K562 (cell line): ENCODE measurements around the gene GPER1. TPM values are rescaled to one million over a fixed set of nuclear protein-coding genes. Genes with fewer than 3 reads are reported as not detected.

Source experiments
- ATAC-seq: fragments of 200-7000 bp; cut with Tn5 transposase; 3 replicates; pipeline ENCODE4 v1.9.1; 2020; ENCODE audit warnings: moderate library complexity
- BruUV-seq: library from RNA; stranded (reverse); fragments of 400-500 nt; replicated peaks from 2 replicates; lab custom pipeline; 2021; lab: Mats Ljungman, UMichigan
- CTCF ChIA-PET: fragments of 300-600 bp; formaldehyde crosslinking; extraction: SDS; loops from one replicate; lab custom pipeline; 2021; ENCODE audit warnings: low intra/inter-chr PET ratio; lab: Yijun Ruan, JAX
- POLR2A ChIA-PET: fragments of 300-600, 350-650 bp; sonication (Branson Sonifier 250); formaldehyde crosslinking; extraction: SDS; loops from one replicate; lab custom pipeline; 2021; ENCODE audit warnings: antibody characterized with exemption, inconsistent platforms; lab: Yijun Ruan, JAX
- DNase-seq, 4 experiments: peaks; one replicate each; pipeline versions ENCODE4 v3.0.0 to v3.0.0-alpha.2; 2011 to 2018; ENCODE audit warnings: low spot score in 3 of 4, mixed read lengths in 3 of 4; ENCODE audit errors: extremely low read depth in 1 of 4
- FAIRE-seq: peaks from 2 replicates; lab custom pipeline; 2011; peaks lifted over from hg19 to GRCh38; lab: Jason Lieb, UNC
- H2AFZ ChIP-seq: 2 replicates; pipeline ENCODE4 v1.6.0; 2011; ENCODE audit warnings: low read depth, low read length, control low read depth, inconsistent platforms
- H3K27ac ChIP-seq: fragments of 200-600 bp; 3 replicates; pipeline ENCODE4 v1.8.0; 2011; ENCODE audit warnings: low read depth, mild to moderate bottlenecking, control low read depth, inconsistent platforms, low read length, moderate library complexity, mixed read lengths; ENCODE audit errors: extremely low read depth
- H3K27me3 ChIP-seq, 2 experiments: fragments of 300-600 bp in 1 of 2; 2 replicates in 1 of 2; 3 replicates in 1 of 2; pipeline versions ENCODE4 v1.6.0 to v1.8.0; 2011; ENCODE audit warnings: inconsistent platforms in 2 of 2, low read length in 2 of 2, mild to moderate bottlenecking in 1 of 2, mixed read lengths in 1 of 2, moderate library complexity in 1 of 2; ENCODE audit not compliant: control insufficient read depth in 2 of 2, insufficient read depth in 2 of 2
- H3K36me3 ChIP-seq: fragments of 300-600 bp; 3 replicates; pipeline ENCODE4 v1.8.0; 2011; ENCODE audit warnings: mild to moderate bottlenecking, low read length, inconsistent platforms; ENCODE audit not compliant: control insufficient read depth, insufficient read depth
- H3K4me1 ChIP-seq, 2 experiments: fragments of 200-600 bp in 1 of 2; replicated peaks in 1 of 2; 2 replicates in 1 of 2; 3 replicates in 1 of 2; pipeline versions ENCODE4 v1.5.1 to v1.8.0; 2011; ENCODE audit warnings: inconsistent platforms in 2 of 2, low read length in 2 of 2, mild to moderate bottlenecking in 1 of 2, mixed read lengths in 1 of 2, moderate library complexity in 1 of 2; ENCODE audit not compliant: control insufficient read depth in 2 of 2, insufficient read depth in 2 of 2
- H3K4me2 ChIP-seq: 2 replicates; pipeline ENCODE4 v1.6.1; 2011; ENCODE audit warnings: low read length, control low read depth, inconsistent platforms, mixed read lengths; ENCODE audit not compliant: insufficient read depth
- H3K4me3 ChIP-seq: fragments of 200-600 bp; sonication (generic), shearing (Covaris generic); 2 replicates; pipeline ENCODE4 v1.5.1; 2016; ENCODE audit warnings: control low read depth, inconsistent platforms
- H3K79me2 ChIP-seq: fragments of 200-600 bp; 3 replicates; pipeline ENCODE4 v1.8.0; 2011; ENCODE audit warnings: low read length, inconsistent platforms; ENCODE audit not compliant: control insufficient read depth, insufficient read depth
- H3K9ac ChIP-seq, 2 experiments: 2 replicates each; pipeline versions ENCODE4 v1.6.0 to v1.6.1; 2011; ENCODE audit warnings: low read depth in 2 of 2, low read length in 2 of 2, control low read depth in 1 of 2, inconsistent platforms in 1 of 2, mild to moderate bottlenecking in 1 of 2, mixed read lengths in 1 of 2; ENCODE audit not compliant: insufficient read depth in 1 of 2
- H3K9me1 ChIP-seq: one replicate; pipeline ENCODE4 v1.6.0; 2011; ENCODE audit warnings: inconsistent platforms, mild to moderate bottlenecking, low read length, moderate library complexity; ENCODE audit not compliant: control insufficient read depth, insufficient read depth
- H3K9me3 ChIP-seq: replicated peaks from 2 replicates; pipeline ENCODE4 v1.5.1; 2011; ENCODE audit warnings: low read depth, low read length, inconsistent platforms; ENCODE audit not compliant: control insufficient read depth, insufficient read depth
- H4K20me1 ChIP-seq: replicated peaks from 2 replicates; pipeline ENCODE4 v1.6.1; 2011; ENCODE audit warnings: low read length, inconsistent platforms, mixed read lengths; ENCODE audit not compliant: control insufficient read depth, insufficient read depth
- CAMTA2 ChIP-seq: fragments of 250-450 bp; sonication (Bioruptor Pico); conservative IDR thresholded peaks from 2 replicates; pipeline ENCODE4 v1.5.1; 2022
- COPS2 ChIP-seq: fragments of 450-650 bp; conservative IDR thresholded peaks from 2 replicates; pipeline ENCODE4 v1.6.1; 2016; ENCODE audit warnings: mild to moderate bottlenecking, moderate library complexity
- TFE3 ChIP-seq: fragments of 450-650 bp; formaldehyde crosslinking; IDR thresholded peaks from 2 replicates; pipeline ENCODE4 v1.4.0; 2020; ENCODE audit warnings: mild to moderate bottlenecking, mixed read lengths
- WGBS: fragments of 100-300 bp; shearing (Covaris generic); methylation state at CpG from one replicate; pipeline ENCODE4 v1.1.6; 2016; ENCODE audit warnings: low coverage, mixed read lengths; ENCODE audit not compliant: insufficient coverage; ENCODE audit errors: missing lambda C conversion rate; 5-methylcytosine and 5-hydroxymethylcytosine counted together
- in situ Hi-C: fragments of 300-500 bp; cut with MboI; formaldehyde crosslinking; loops from 4 replicates; pipeline ENCODE4 v1.15.0; 2018; ENCODE audit warnings: inconsistent platforms, mixed read lengths
- intact Hi-C: fragments of 100-400 bp; cut with micrococcal nuclease; formaldehyde crosslinking; loops from 2 replicates; pipeline ENCODE4 v1.14.2; 2022
- polyA plus RNA-seq, 8 experiments: library from polyadenylated mRNA; depleted of rRNA in 4 of 8; stranded (reverse) in 5 of 8; unstranded in 3 of 8; fragments of >200 nt; fragmentation: Nextera tagmentation in 2 of 8; fragmentation: Illumina TruSeq in 1 of 8; extraction: Ambion mirVana in 2 of 8; extraction: Trizol in 1 of 8; gene quantifications; 2 replicates each; pipeline versions ENCODE4 v1.2.1 to v1.2.3, GENCODE V29; 2011 to 2014; ENCODE audit warnings: inconsistent platforms in 1 of 8, missing spikeins in 1 of 8
- total RNA-seq, 7 experiments: library from RNA; depleted of rRNA in 6 of 7; stranded (reverse); fragments of >200 nt in 6 of 7; fragmentation: Illumina TruSeq in 2 of 7; extraction: Trizol in 2 of 7; gene quantifications; 2 replicates each; pipeline versions ENCODE4 v1.2.1 to v1.2.3, GENCODE V29; 2011 to 2021; ENCODE audit warnings: low replicate concordance in 1 of 7
- TF ChIP-seq, protein P1 (sequence below): fragments of 450-650 bp; IDR thresholded peaks from 2 replicates; pipeline ENCODE4 v1.6.1; 2016; ENCODE audit warnings: low read depth

GPER1 gene
- total and polyA plus RNA-seq, 9 of the 15 experiments (the other 6 are each of a cell fraction or from before 2014, with no cell fraction given): 0.04 to 0.09 (median 0.08) TPM; not detected in 6

GRCh38 chr7:1093916-1094508 is 6.1 kb downstream of the GPER1 start:
- intact Hi-C loops (no loop called here), in situ Hi-C loops (no loop called here)
- H3K27me3 ChIP-seq: no peaks in the 10 kb centered on the region
- H3K9ac ChIP-seq: peak overlapping the region in 1 of 2 experiments; percentile 45; a peak in 1 of 4 replicates
- peaks cover 2% of the 10 kb centered on the region; the same call in 1 of the 3 replicates for H3K79me2 ChIP-seq
- no peak overlapping the region for H3K4me3 ChIP-seq
- no TSS peak for BruUV-seq
- no peaks in the 10 kb centered on the region for H3K9me1 ChIP-seq
- TF ChIP-seq TFE3 (CRISPR knock-in tag) (no peak), CAMTA2 (CRISPR knock-in tag) (no peak), COPS2 (no peak)
- TF ChIP-seq, protein P1, sequence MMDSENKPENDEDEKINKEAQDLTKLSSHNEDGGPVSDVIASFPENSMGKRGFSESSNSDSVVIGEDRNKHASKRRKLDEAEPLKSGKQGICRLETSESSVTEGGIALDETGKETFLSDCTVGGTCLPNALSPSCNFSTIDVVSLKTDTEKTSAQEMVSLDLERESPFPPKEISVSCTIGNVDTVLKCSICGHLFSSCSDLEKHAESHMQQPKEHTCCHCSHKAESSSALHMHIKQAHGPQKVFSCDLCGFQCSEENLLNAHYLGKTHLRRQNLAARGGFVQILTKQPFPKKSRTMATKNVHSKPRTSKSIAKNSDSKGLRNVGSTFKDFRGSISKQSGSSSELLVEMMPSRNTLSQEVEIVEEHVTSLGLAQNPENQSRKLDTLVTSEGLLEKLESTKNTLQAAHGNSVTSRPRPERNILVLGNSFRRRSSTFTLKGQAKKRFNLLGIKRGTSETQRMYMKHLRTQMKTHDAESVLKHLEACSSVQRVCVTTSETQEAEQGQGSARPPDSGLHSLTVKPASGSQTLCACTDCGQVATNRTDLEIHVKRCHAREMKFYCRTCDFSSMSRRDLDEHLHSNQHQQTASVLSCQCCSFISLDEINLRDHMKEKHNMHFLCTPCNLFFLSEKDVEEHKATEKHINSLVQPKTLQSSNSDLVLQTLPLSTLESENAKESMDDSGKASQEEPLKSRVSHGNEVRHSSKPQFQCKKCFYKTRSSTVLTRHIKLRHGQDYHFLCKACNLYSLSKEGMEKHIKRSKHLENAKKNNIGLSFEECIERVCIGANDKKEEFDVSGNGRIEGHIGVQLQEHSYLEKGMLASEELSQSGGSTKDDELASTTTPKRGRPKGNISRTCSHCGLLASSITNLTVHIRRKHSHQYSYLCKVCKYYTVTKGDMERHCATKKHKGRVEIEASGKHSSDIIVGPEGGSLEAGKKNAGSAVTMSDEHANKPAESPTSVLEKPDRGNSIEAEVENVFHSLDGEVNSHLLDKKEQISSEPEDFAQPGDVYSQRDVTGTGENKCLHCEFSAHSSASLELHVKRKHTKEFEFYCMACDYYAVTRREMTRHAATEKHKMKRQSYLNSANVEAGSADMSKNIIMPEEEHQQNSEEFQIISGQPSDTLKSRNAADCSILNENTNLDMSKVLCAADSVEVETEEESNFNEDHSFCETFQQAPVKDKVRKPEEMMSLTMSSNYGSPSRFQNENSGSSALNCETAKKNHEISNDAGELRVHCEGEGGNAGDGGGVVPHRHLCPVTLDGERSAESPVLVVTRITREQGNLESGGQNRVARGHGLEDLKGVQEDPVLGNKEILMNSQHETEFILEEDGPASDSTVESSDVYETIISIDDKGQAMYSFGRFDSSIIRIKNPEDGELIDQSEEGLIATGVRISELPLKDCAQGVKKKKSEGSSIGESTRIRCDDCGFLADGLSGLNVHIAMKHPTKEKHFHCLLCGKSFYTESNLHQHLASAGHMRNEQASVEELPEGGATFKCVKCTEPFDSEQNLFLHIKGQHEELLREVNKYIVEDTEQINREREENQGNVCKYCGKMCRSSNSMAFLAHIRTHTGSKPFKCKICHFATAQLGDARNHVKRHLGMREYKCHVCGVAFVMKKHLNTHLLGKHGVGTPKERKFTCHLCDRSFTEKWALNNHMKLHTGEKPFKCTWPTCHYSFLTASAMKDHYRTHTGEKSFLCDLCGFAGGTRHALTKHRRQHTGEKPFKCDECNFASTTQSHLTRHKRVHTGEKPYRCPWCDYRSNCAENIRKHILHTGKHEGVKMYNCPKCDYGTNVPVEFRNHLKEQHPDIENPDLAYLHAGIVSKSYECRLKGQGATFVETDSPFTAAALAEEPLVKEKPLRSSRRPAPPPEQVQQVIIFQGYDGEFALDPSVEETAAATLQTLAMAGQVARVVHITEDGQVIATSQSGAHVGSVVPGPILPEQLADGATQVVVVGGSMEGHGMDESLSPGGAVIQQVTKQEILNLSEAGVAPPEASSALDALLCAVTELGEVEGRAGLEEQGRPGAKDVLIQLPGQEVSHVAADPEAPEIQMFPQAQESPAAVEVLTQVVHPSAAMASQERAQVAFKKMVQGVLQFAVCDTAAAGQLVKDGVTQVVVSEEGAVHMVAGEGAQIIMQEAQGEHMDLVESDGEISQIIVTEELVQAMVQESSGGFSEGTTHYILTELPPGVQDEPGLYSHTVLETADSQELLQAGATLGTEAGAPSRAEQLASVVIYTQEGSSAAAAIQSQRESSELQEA: no peak
- no peak for DNase-seq
- H4K20me1 ChIP-seq: peaks cover 8% of the 10 kb centered on the region; the same call in 1 of the 2 replicates
- WGBS: 86% methylated on average over 18 of the region's 20 CpGs
- peaks cover 5 to 48% of the 10 kb centered on the region in 2 experiments; a peak in 4 of 5 replicates for H3K4me1 ChIP-seq
- H2AFZ ChIP-seq: no peak overlapping the region
- ChIA-PET CTCF (no interaction called here), POLR2A (interaction anchor here (0.6 kb wide), 2 partner anchors 49 to 148 kb away, joined by 3 read pairs; partner anchors contain the start of gene GPR146)
- no peak overlapping the region for H3K4me2 ChIP-seq
- ATAC-seq: no peak
- no peaks in the 10 kb centered on the region for H3K9me3 ChIP-seq
- H3K27ac ChIP-seq: no peak overlapping the region
- peaks cover 4% of the 10 kb centered on the region; the same call in 2 of the 3 replicates for H3K36me3 ChIP-seq
- FAIRE-seq: no peak
